Omental fat pad (tissue), 4 donors: ENCODE measurements around the gene NDC80. TPM values are rescaled to one million over a fixed set of nuclear protein-coding genes. Genes with fewer than 3 reads are reported as not detected.

Source experiments
- ATAC-seq: fragments of 150-250 bp; one replicate; pipeline ENCODE4 v1.9.1; 2016; ENCODE audit warnings: mild to moderate bottlenecking, moderate library complexity; ENCODE audit not compliant: low FRiP score
- DNase-seq: peaks from one replicate; pipeline ENCODE4 v3.0.0-alpha.2; 2019; ENCODE audit warnings: low spot score
- CTCF ChIP-seq, 3 donors: fragments of 450-650 bp; IDR thresholded peaks; one replicate each; pipeline ENCODE4 v1.5.1; 2016 to 2017; ENCODE audit warnings: antibody characterized with exemption in 3 of 3, mild to moderate bottlenecking in 3 of 3, moderate library complexity in 2 of 3
- total RNA-seq, 4 donors: library from RNA; depleted of rRNA; stranded (reverse); fragments of >200 nt; gene quantifications; one replicate each; pipeline ENCODE4 v1.1.0, GENCODE V29; 2016

NDC80 gene
- total RNA-seq, 4 donors from 2014 or later = 0.19 to 2.3 (median 0.37) TPM; not detected in 1

DNA sequence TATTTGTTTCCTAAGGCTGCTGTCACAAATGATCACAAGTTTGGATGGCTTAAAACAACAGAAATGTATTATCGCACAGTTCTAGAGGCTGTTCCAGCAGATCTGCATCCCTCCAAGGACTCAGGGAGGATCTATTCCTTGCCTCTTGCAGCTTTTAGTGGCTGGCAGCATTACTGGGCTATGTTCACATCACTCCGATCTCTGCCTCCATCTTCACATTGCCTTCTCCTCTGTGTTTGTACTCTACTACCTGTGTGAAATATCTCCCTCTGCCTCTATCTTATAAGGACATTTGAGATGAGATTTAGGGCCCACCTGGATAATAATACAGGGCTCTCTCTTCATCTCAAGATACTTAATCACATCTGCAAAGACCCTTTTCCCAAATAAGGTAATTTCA lies 18.9 kb downstream of the NDC80 start:
- ATAC-seq (no peak), DNase-seq (no peak)
- no peak for TF ChIP-seq CTCF (IDR thresholded peaks at IDR 0.05)

DNA sequence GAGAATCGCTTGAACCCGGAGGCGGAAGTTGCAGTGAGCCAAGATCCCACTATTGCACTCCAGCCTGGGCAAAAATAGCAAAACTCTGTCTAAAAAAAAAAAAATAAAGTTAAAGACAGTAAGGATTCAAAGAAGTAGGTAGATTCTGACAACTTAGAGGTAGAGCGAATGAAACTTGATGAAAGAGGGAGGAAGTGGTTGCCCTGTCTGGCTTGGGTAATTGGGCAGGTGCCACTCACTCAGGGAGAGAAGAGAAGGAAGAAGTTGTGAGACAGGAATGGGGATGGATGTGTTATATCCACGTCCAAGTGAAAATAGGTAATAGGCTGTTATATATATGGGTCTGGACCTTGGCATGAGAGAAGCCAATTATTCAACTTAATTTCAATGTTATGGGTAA lies 26.3 kb downstream of the NDC80 start:
- ATAC-seq (no peak), DNase-seq (no peak)
- TF ChIP-seq CTCF (IDR thresholded peaks at IDR 0.05) = no peak

- ATAC-seq (no peak), DNase-seq (no peak)
- TF ChIP-seq CTCF (IDR thresholded peaks at IDR 0.05) = no peak
These were observed 31.5 kb downstream of the NDC80 start for GRCh38 chr18:2602844-2603243.

- TF ChIP-seq CTCF (IDR thresholded peaks at IDR 0.05) = no peak
- no peak for ATAC-seq
- no peak for DNase-seq
These were observed 35.0 kb downstream of the NDC80 start for GRCh38 chr18:2606335-2606734.

DNA sequence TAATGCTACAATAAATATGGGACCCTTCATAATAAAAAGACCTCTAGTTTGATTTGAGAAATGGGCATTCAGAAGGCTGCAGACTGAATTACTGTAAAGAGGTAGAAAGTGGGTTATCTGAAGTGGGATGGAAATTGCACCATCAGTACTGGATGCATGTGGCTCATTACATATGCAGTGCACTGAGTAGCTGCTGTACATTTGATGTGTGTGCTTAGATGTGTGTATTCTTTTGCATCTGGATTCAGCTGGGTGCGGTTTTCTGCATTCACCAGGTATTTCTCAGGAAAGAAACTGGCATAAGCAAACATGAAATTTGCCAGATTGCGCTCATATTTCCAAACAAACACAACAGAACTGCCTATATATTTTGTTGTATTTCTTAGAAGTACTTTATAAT lies 38.2 kb downstream of the NDC80 start:
- TF ChIP-seq CTCF (IDR thresholded peaks at IDR 0.05) = no peak
- DNase-seq (no peak), ATAC-seq (no peak)

DNA sequence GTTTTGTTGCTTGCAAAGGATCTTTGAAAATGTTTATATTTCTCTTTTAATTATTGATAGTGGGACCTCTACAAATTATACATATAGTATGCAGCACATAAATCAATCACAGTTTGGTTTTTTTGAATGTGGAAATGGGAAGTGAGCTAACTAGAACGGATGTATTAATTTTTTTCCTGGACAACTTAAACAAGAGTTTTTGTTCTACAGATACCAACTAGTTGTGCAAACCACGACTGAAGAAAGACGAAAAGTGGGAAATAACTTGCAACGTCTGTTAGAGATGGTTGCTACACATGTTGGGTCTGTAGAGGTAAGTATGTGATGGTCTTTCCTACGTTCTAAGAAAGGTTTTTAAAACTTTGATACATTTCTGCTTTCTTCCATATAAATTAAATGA lies 39.2 kb downstream of the NDC80 start:
- TF ChIP-seq CTCF (IDR thresholded peaks at IDR 0.05) = no peak
- DNase-seq (no peak), ATAC-seq (no peak)

- no peak for ATAC-seq
- DNase-seq = no peak
- no peak for TF ChIP-seq CTCF (IDR thresholded peaks at IDR 0.05)
These were observed 41.6 kb downstream of the NDC80 start for GRCh38 chr18:2612996-2613395.
